Inflammatory macrophage treated with lipopolysaccharide for 4 hours (primary cell): ENCODE data around the gene GIT2.

Experiments used
- DNase-seq: peaks from one replicate; pipeline ENCODE4 v3.0.0-alpha.2; 2020

GIT2 gene

DNA sequence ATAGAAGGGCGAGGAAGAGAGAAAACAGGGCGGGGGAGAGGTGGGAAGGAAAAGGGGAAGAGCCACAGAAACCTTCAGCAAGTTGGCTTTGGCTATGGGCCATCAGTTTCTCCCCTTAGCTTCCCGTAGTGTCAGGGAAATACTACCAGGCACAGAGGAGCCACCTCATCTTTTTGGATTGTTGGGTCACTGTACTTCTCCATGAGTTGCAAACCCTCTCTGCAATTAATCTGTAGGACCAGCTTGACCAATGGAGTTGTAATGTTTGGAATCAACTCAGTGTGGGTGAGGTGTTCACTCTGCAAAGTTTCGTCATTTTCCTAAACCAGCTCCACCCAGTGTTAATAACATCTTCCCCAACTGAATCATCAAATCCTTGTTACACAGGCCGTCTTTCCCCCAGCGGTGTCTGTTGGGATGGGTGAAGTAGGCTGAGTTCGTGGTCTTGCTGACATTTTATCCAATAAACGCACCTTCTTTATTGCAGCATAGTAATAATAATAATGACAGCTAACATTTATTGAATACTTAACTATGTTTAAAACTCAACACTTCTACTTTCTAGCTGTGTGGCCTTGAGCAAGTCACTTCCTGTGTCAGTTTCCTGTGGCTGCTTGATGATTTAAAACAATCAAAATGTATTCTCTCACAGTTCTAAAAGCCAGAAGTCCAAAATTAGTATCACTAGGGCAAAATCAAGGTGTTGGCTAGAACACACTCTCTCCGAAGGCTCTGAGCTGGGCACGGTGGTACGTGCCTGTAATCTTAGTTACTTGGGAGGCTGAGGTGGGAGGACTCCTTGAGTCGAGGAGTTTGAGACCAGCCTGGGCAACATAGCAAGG is 107.8 kb downstream of the GIT2 start:
- peak; percentile 92 for DNase-seq

GRCh38 chr12:109885616-109886015 is 110.6 kb downstream of the GIT2 start:
- no peak for DNase-seq

DNA sequence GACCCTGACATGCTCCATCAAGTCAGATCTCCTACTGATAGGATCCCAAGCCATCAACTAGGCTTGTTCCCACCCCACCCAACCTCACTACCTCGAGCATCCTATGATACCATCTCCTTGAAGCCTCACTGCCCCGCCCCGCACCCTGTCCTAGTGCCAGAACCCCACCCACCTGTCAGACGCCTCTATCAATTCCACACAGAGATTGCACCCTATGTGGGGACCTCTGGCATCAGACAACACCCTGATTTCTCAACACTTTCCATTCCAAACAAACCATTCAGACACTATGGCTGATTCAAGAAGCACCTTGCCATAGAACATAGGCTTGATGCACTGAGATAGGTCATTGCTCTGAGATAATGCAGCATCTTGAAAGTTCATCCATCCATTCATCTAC is 112.7 kb downstream of the GIT2 start:
- no peak for DNase-seq

- DNase-seq, result no peak
Observed at GRCh38 chr12:109881752-109882151, 114.4 kb downstream of the GIT2 start.

DNA sequence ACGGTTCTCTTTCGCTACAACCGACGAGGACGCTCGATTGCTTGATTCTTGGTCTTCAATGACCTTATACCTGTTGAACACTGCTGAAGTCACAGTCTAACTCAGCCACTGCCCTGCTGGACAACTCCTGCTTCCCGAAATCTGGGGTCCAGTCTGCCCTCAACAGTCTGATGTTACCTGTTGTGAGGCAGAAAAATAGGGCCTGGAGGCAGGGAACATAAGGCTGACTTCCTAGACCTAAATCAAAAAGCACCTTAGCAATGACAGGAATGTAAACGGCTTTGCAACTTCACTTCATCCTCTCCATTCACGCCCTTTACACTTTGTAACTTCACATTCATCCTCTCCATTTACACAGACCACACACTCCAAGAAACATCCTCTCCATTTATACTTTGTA is 115.2 kb downstream of the GIT2 start:
- no peak for DNase-seq

- DNase-seq, result peak; percentile 93
Observed at GRCh38 chr12:109880043-109880931, 115.9 kb downstream of the GIT2 start, which contains the start of gene GLTP. TSS of gene GLTP (minus strand) at chr12:109880541. CDS start at chr12:109880374, 167 bp downstream.
